K562 (cell line): ENCODE data around the gene FAM169A. TPM values are rescaled to one million over a fixed set of nuclear protein-coding genes. Genes with fewer than 3 reads are reported as not detected.

Source experiments
- ATAC-seq: fragments of 200-7000 bp; cut with Tn5 transposase; 3 replicates; pipeline ENCODE4 v1.9.1; 2020; ENCODE audit warnings: moderate library complexity
- BruUV-seq: library from RNA; stranded (reverse); fragments of 400-500 nt; replicated peaks from 2 replicates; lab custom pipeline; 2021; lab: Mats Ljungman, UMichigan
- CTCF ChIA-PET: fragments of 300-600 bp; formaldehyde crosslinking; extraction: SDS; loops from one replicate; lab custom pipeline; 2021; ENCODE audit warnings: low intra/inter-chr PET ratio; lab: Yijun Ruan, JAX
- POLR2A ChIA-PET: fragments of 300-600, 350-650 bp; sonication (Branson Sonifier 250); formaldehyde crosslinking; extraction: SDS; loops from one replicate; lab custom pipeline; 2021; ENCODE audit warnings: antibody characterized with exemption, inconsistent platforms; lab: Yijun Ruan, JAX
- DNase-seq, 4 experiments: peaks; one replicate each; pipeline versions ENCODE4 v3.0.0 to v3.0.0-alpha.2; 2011 to 2018; ENCODE audit warnings: low spot score in 3 of 4, mixed read lengths in 3 of 4; ENCODE audit errors: extremely low read depth in 1 of 4
- FAIRE-seq: peaks from 2 replicates; lab custom pipeline; 2011; peaks lifted over from hg19 to GRCh38; lab: Jason Lieb, UNC
- H2AFZ ChIP-seq: 2 replicates; pipeline ENCODE4 v1.6.0; 2011; ENCODE audit warnings: low read depth, low read length, control low read depth, inconsistent platforms
- H3K27ac ChIP-seq: fragments of 200-600 bp; 3 replicates; pipeline ENCODE4 v1.8.0; 2011; ENCODE audit warnings: low read depth, mild to moderate bottlenecking, control low read depth, inconsistent platforms, low read length, moderate library complexity, mixed read lengths; ENCODE audit errors: extremely low read depth
- H3K27me3 ChIP-seq, 2 experiments: fragments of 300-600 bp in 1 of 2; 2 replicates in 1 of 2; 3 replicates in 1 of 2; pipeline versions ENCODE4 v1.6.0 to v1.8.0; 2011; ENCODE audit warnings: inconsistent platforms in 2 of 2, low read length in 2 of 2, mild to moderate bottlenecking in 1 of 2, mixed read lengths in 1 of 2, moderate library complexity in 1 of 2; ENCODE audit not compliant: control insufficient read depth in 2 of 2, insufficient read depth in 2 of 2
- H3K36me3 ChIP-seq: fragments of 300-600 bp; 3 replicates; pipeline ENCODE4 v1.8.0; 2011; ENCODE audit warnings: mild to moderate bottlenecking, low read length, inconsistent platforms; ENCODE audit not compliant: control insufficient read depth, insufficient read depth
- H3K4me1 ChIP-seq, 2 experiments: fragments of 200-600 bp in 1 of 2; replicated peaks in 1 of 2; 2 replicates in 1 of 2; 3 replicates in 1 of 2; pipeline versions ENCODE4 v1.5.1 to v1.8.0; 2011; ENCODE audit warnings: inconsistent platforms in 2 of 2, low read length in 2 of 2, mild to moderate bottlenecking in 1 of 2, mixed read lengths in 1 of 2, moderate library complexity in 1 of 2; ENCODE audit not compliant: control insufficient read depth in 2 of 2, insufficient read depth in 2 of 2
- H3K4me2 ChIP-seq: 2 replicates; pipeline ENCODE4 v1.6.1; 2011; ENCODE audit warnings: low read length, control low read depth, inconsistent platforms, mixed read lengths; ENCODE audit not compliant: insufficient read depth
- H3K4me3 ChIP-seq: fragments of 200-600 bp; sonication (generic), shearing (Covaris generic); 2 replicates; pipeline ENCODE4 v1.5.1; 2016; ENCODE audit warnings: control low read depth, inconsistent platforms
- H3K79me2 ChIP-seq: fragments of 200-600 bp; 3 replicates; pipeline ENCODE4 v1.8.0; 2011; ENCODE audit warnings: low read length, inconsistent platforms; ENCODE audit not compliant: control insufficient read depth, insufficient read depth
- H3K9ac ChIP-seq, 2 experiments: 2 replicates each; pipeline versions ENCODE4 v1.6.0 to v1.6.1; 2011; ENCODE audit warnings: low read depth in 2 of 2, low read length in 2 of 2, control low read depth in 1 of 2, inconsistent platforms in 1 of 2, mild to moderate bottlenecking in 1 of 2, mixed read lengths in 1 of 2; ENCODE audit not compliant: insufficient read depth in 1 of 2
- H3K9me1 ChIP-seq: one replicate; pipeline ENCODE4 v1.6.0; 2011; ENCODE audit warnings: inconsistent platforms, mild to moderate bottlenecking, low read length, moderate library complexity; ENCODE audit not compliant: control insufficient read depth, insufficient read depth
- H3K9me3 ChIP-seq: replicated peaks from 2 replicates; pipeline ENCODE4 v1.5.1; 2011; ENCODE audit warnings: low read depth, low read length, inconsistent platforms; ENCODE audit not compliant: control insufficient read depth, insufficient read depth
- H4K20me1 ChIP-seq: replicated peaks from 2 replicates; pipeline ENCODE4 v1.6.1; 2011; ENCODE audit warnings: low read length, inconsistent platforms, mixed read lengths; ENCODE audit not compliant: control insufficient read depth, insufficient read depth
- ARID3A ChIP-seq: IDR thresholded peaks from 2 replicates; pipeline ENCODE4 v1.6.1; 2012; ENCODE audit warnings: low read depth, low read length, improper control_type of control experiment, borderline replicate concordance
- CHAMP1 ChIP-seq: fragments of 450-650 bp; IDR thresholded peaks from 2 replicates; pipeline ENCODE4 v1.6.1; 2016; ENCODE audit warnings: mild to moderate bottlenecking
- GTF2F1 ChIP-seq: IDR thresholded peaks from 2 replicates; pipeline ENCODE4 v1.6.1; 2011; ENCODE audit warnings: low read depth, low read length, improper control_type of control experiment
- HLTF ChIP-seq: fragments of 450-650 bp; IDR thresholded peaks from 2 replicates; pipeline ENCODE4 v1.6.1; 2016
- LEF1 ChIP-seq: fragments of 450-650 bp; IDR thresholded peaks from 2 replicates; pipeline ENCODE4 v1.6.1; 2016; ENCODE audit warnings: mild to moderate bottlenecking
- MIER1 ChIP-seq: fragments of 450-650 bp; IDR thresholded peaks from 2 replicates; pipeline ENCODE4 v1.6.1; 2016; ENCODE audit warnings: antibody characterized with exemption, mild to moderate bottlenecking, low read depth
- PHB ChIP-seq: fragments of 250-450 bp; sonication (Bioruptor Pico); IDR thresholded peaks from 2 replicates; pipeline ENCODE4 v1.5.0; 2021
- TAF9B ChIP-seq: fragments of 450-650 bp; IDR thresholded peaks from 2 replicates; pipeline ENCODE4 v1.6.1; 2018; ENCODE audit warnings: mild to moderate bottlenecking; ENCODE audit not compliant: partially characterized antibody
- XRCC5 ChIP-seq: fragments of 200-400 bp; formaldehyde crosslinking; IDR thresholded peaks from 2 replicates; pipeline ENCODE4 v1.6.1; 2017; ENCODE audit warnings: low read depth, mild to moderate bottlenecking, low read length
- ZNF165 ChIP-seq: fragments of 250-450 bp; sonication (Bioruptor Pico); IDR thresholded peaks from 2 replicates; pipeline ENCODE4 v1.4.0; 2020; ENCODE audit warnings: borderline replicate concordance
- ZNF324 ChIP-seq: fragments of 250-450 bp; sonication (Bioruptor Pico); IDR thresholded peaks from 2 replicates; pipeline ENCODE4 v1.4.0; 2020; ENCODE audit warnings: mild to moderate bottlenecking
- ZNF398 ChIP-seq: fragments of 250-450 bp; sonication (Bioruptor Pico); IDR thresholded peaks from 2 replicates; pipeline ENCODE4 v1.8.0; 2021; ENCODE audit warnings: moderate library complexity, mild to moderate bottlenecking, inconsistent platforms
- ZNF655 ChIP-seq: fragments of 250-450 bp; sonication (Bioruptor Pico); IDR thresholded peaks from 2 replicates; pipeline ENCODE4 v1.5.0; 2021
- ZNF76 ChIP-seq: fragments of 250-450 bp; sonication (Bioruptor Pico); IDR thresholded peaks from 2 replicates; pipeline ENCODE4 v1.4.0; 2020; ENCODE audit warnings: mild to moderate bottlenecking, moderate library complexity, borderline replicate concordance
- ZNF778 ChIP-seq: fragments of 450-650 bp; formaldehyde crosslinking; IDR thresholded peaks from 2 replicates; pipeline ENCODE4 v1.4.0; 2020; ENCODE audit warnings: mild to moderate bottlenecking, moderate library complexity
- ZNF780A ChIP-seq: fragments of 250-450 bp; sonication (Bioruptor Pico); IDR thresholded peaks from 2 replicates; pipeline ENCODE4 v1.5.0; 2021; ENCODE audit warnings: mild to moderate bottlenecking
- in situ Hi-C: fragments of 300-500 bp; cut with MboI; formaldehyde crosslinking; loops from 4 replicates; pipeline ENCODE4 v1.15.0; 2018; ENCODE audit warnings: inconsistent platforms, mixed read lengths
- intact Hi-C: fragments of 100-400 bp; cut with micrococcal nuclease; formaldehyde crosslinking; loops from 2 replicates; pipeline ENCODE4 v1.14.2; 2022
- polyA plus RNA-seq, 8 experiments: library from polyadenylated mRNA; depleted of rRNA in 4 of 8; stranded (reverse) in 5 of 8; unstranded in 3 of 8; fragments of >200 nt; fragmentation: Nextera tagmentation in 2 of 8; fragmentation: Illumina TruSeq in 1 of 8; extraction: Ambion mirVana in 2 of 8; extraction: Trizol in 1 of 8; gene quantifications; 2 replicates each; pipeline versions ENCODE4 v1.2.1 to v1.2.3, GENCODE V29; 2011 to 2014; ENCODE audit warnings: inconsistent platforms in 1 of 8, missing spikeins in 1 of 8
- total RNA-seq, 7 experiments: library from RNA; depleted of rRNA in 6 of 7; stranded (reverse); fragments of >200 nt in 6 of 7; fragmentation: Illumina TruSeq in 2 of 7; extraction: Trizol in 2 of 7; gene quantifications; 2 replicates each; pipeline versions ENCODE4 v1.2.1 to v1.2.3, GENCODE V29; 2011 to 2021; ENCODE audit warnings: low replicate concordance in 1 of 7

The FAM169A gene
- total and polyA plus RNA-seq, 9 of the 15 experiments (the other 6 are each of a cell fraction or from before 2014, with no cell fraction given), result 0.01 to 0.04 TPM; not detected in 7

- intact Hi-C loops, result no loop called here
- H3K4me1 ChIP-seq, result peaks cover 8 to 12% of the 10 kb centered on the region in 2 experiments; a peak in 4 of 5 replicates
- TF ChIP-seq ZNF324 (CRISPR knock-in tag), result no peak
- no peak for TF ChIP-seq PHB (CRISPR knock-in tag)
- TF ChIP-seq ZNF165 (CRISPR knock-in tag), result no peak
- no peak for TF ChIP-seq ZNF76 (CRISPR knock-in tag)
- no peak for TF ChIP-seq XRCC5
- TF ChIP-seq ARID3A, result no peak
- TF ChIP-seq ZNF398 (CRISPR knock-in tag), result no peak
- TF ChIP-seq ZNF778 (CRISPR knock-in tag), result no peak
- TF ChIP-seq GTF2F1, result no peak
- no peak for TF ChIP-seq ZNF780A (CRISPR knock-in tag)
- TF ChIP-seq CHAMP1, result no peak
- no peak for TF ChIP-seq HLTF
- no peak for TF ChIP-seq LEF1
- no peak for TF ChIP-seq MIER1
- no peak for TF ChIP-seq TAF9B
- TF ChIP-seq ZNF655 (CRISPR knock-in tag), result no peak
Measured at GRCh38 chr5:74763504-74763903, 102.7 kb downstream of the FAM169A start.

More at GRCh38 chr5:74763504-74763903, 102.7 kb downstream of the FAM169A start:
- Histone ChIP-seq H3K4me2 (no peak overlapping the region), H4K20me1 (peaks cover 6% of the 10 kb centered on the region; the same call in 1 of the 2 replicates), H3K79me2 (peaks cover 48% of the 10 kb centered on the region), H3K9ac (no peak overlapping the region), H3K36me3 (peaks cover 67% of the 10 kb centered on the region; the same call in 2 of the 3 replicates), H3K9me3 (no peaks in the 10 kb centered on the region), H3K27me3 (no peaks in the 10 kb centered on the region), H2AFZ (no peak overlapping the region), H3K27ac (no peak overlapping the region), H3K4me3 (no peak overlapping the region), H3K9me1 (no peaks in the 10 kb centered on the region)
- POLR2A ChIA-PET, result interaction anchor here (0.7 to 1.7 kb wide), 3 partner anchors 9 to 16 kb away, joined by 3 to 4 read pairs (median 4); no protein-coding TSS in a partner anchor
- BruUV-seq, result no TSS peak
- no peak for ATAC-seq
- CTCF ChIA-PET, result no interaction called here
- in situ Hi-C loops, result no loop called here
- FAIRE-seq, result no peak
- DNase-seq, result no peak
